ENCODE measurements around the gene LINS1.

GRCh38 chr15:100614336-100614735 is 12.4 kb upstream of the LINS1 start:
- TF ChIP-seq CTCF (IDR thresholded peaks at IDR 0.05) (no peak), POLR2A (IDR thresholded peaks at IDR 0.05) (no peak)
